ENCODE measurements around the gene PRKN. TPM values are rescaled to one million over a fixed set of nuclear protein-coding genes. Genes with fewer than 3 reads are reported as not detected.

PRKN gene
- total RNA-seq, 2 donors from 2014 or later, result 6.7 to 8.2 TPM

DNA sequence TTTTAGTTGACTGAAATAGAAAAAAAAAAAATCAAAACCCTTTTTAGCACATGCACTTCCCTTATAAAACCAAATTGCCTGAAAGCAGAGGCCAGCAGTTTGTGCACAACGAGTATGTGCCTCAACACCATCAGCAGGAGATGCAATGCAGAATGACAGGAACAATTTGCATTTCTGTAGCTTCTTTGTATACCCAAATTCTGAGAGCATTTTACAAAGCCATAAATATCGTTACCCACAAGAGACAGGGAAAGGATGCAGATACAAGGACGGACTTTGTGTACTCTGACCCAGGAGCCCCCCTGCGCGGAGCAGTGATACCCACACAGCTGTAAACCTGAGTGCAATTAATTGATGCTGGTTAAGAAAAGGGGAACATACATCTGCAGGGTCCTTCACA is 285.6 kb downstream of the PRKN start:
- WGBS, 2 donors, result 80 to 82% methylated on average over 5 of the region's 5 CpGs
- intact Hi-C loops (cut with DNase I), result no loop called here
- H3K4me1 ChIP-seq, result peaks cover 6% of the 10 kb centered on the region
- H3K27ac ChIP-seq, result no peak overlapping the region
- TF ChIP-seq, protein P1, sequence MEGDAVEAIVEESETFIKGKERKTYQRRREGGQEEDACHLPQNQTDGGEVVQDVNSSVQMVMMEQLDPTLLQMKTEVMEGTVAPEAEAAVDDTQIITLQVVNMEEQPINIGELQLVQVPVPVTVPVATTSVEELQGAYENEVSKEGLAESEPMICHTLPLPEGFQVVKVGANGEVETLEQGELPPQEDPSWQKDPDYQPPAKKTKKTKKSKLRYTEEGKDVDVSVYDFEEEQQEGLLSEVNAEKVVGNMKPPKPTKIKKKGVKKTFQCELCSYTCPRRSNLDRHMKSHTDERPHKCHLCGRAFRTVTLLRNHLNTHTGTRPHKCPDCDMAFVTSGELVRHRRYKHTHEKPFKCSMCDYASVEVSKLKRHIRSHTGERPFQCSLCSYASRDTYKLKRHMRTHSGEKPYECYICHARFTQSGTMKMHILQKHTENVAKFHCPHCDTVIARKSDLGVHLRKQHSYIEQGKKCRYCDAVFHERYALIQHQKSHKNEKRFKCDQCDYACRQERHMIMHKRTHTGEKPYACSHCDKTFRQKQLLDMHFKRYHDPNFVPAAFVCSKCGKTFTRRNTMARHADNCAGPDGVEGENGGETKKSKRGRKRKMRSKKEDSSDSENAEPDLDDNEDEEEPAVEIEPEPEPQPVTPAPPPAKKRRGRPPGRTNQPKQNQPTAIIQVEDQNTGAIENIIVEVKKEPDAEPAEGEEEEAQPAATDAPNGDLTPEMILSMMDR (IDR thresholded peaks at IDR 0.05), result no peak
- TF ChIP-seq POLR2A (IDR thresholded peaks at IDR 0.05), result no peak
- DNase-seq (no peak), ATAC-seq (no peak)
- H3K27me3 ChIP-seq, result no peaks in the 10 kb centered on the region
- no peaks in the 10 kb centered on the region for H3K9me3 ChIP-seq
- no peak overlapping the region for H3K4me3 ChIP-seq
- no peaks in the 10 kb centered on the region for H3K36me3 ChIP-seq (replicated peaks in 1 of 2; ENCODE audit: insufficient read depth in 1 of 2, low read depth in 2 of 2)

DNA sequence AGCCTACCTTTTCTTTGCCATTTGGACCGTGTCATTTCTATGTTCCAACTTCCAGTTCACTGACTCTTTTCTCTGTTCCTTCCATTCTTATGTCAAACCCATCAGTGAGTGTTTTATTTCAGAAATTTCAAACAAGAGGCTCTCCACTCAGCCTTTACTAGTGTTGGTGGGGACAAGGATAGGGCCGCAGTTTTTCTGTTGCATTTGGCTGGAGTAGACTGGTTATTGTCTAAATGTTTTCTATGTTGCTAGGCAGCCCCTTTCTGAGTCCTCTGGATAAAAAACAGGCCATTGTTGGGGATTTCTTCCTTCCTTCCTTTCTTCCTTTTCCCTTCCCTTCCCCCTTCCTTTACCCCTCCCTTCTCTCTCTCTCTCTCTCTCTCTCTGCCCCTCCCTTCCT is 288.6 kb downstream of the PRKN start:
- 86 to 91% methylated on average over 2 of the region's 2 CpGs for WGBS, 2 donors

GRCh38 chr6:162435071-162435470 is 292.5 kb downstream of the PRKN start:
- Histone ChIP-seq H3K36me3 (replicated peaks in 1 of 2; ENCODE audit: insufficient read depth in 1 of 2, low read depth in 2 of 2) (no peaks in the 10 kb centered on the region), H3K27me3 (no peaks in the 10 kb centered on the region), H3K4me1 (no peaks in the 10 kb centered on the region), H3K4me3 (no peak overlapping the region), H3K27ac (no peak overlapping the region), H3K9me3 (no peaks in the 10 kb centered on the region)
- TF ChIP-seq POLR2A (IDR thresholded peaks at IDR 0.05), result no peak
- TF ChIP-seq, protein P1 (IDR thresholded peaks at IDR 0.05), result no peak
- DNase-seq, result no peak
- intact Hi-C loops (cut with DNase I), result no loop called here
- ATAC-seq, result no peak

More for the DNA sequence above, 288.6 kb downstream of the PRKN start:
- H3K9me3 ChIP-seq, result no peaks in the 10 kb centered on the region
- H3K36me3 ChIP-seq (replicated peaks in 1 of 2; ENCODE audit: insufficient read depth in 1 of 2, low read depth in 2 of 2), result no peaks in the 10 kb centered on the region
- TF ChIP-seq POLR2A (IDR thresholded peaks at IDR 0.05), result no peak
- TF ChIP-seq, protein P1 (IDR thresholded peaks at IDR 0.05), result no peak
- H3K27me3 ChIP-seq, result no peaks in the 10 kb centered on the region
- intact Hi-C loops (cut with DNase I), result no loop called here
- ATAC-seq, result no peak
- no peak overlapping the region for H3K27ac ChIP-seq
- DNase-seq, result no peak
- H3K4me3 ChIP-seq, result no peak overlapping the region
- H3K4me1 ChIP-seq, result peaks cover 6% of the 10 kb centered on the region

DNA sequence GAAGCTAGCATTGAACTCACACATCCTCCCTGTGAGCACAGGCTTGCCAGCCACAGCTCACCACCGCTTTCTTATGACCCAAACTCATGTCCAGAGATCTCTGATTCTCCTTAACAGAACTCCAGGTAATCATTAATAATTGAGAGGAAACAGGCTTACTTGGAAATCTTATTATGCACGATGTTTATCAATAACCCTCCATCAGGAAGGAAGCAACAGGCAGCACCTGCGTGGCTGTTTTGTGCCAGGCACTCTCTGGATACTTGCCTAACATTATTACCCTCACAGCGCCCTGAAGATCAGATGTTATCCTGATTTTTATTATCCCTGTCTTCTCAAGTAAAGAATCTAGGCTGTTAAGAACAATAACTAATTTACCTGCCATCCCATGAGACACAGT is 306.6 kb downstream of the PRKN start:
- no peaks in the 10 kb centered on the region for H3K9me3 ChIP-seq
- no peaks in the 10 kb centered on the region for H3K36me3 ChIP-seq (replicated peaks in 1 of 2; ENCODE audit: insufficient read depth in 1 of 2, low read depth in 2 of 2)
- intact Hi-C loops (cut with DNase I), result no loop called here
- H3K4me1 ChIP-seq, result no peaks in the 10 kb centered on the region
- no peak for TF ChIP-seq POLR2A (IDR thresholded peaks at IDR 0.05)
- TF ChIP-seq, protein P1 (IDR thresholded peaks at IDR 0.05), result no peak
- no peaks in the 10 kb centered on the region for H3K27me3 ChIP-seq
- H3K27ac ChIP-seq, result no peak overlapping the region
- 60 to 65% methylated on average over 4 of the region's 4 CpGs for WGBS, 2 donors
- no peak for ATAC-seq
- no peak overlapping the region for H3K4me3 ChIP-seq
- DNase-seq, result no peak

DNA sequence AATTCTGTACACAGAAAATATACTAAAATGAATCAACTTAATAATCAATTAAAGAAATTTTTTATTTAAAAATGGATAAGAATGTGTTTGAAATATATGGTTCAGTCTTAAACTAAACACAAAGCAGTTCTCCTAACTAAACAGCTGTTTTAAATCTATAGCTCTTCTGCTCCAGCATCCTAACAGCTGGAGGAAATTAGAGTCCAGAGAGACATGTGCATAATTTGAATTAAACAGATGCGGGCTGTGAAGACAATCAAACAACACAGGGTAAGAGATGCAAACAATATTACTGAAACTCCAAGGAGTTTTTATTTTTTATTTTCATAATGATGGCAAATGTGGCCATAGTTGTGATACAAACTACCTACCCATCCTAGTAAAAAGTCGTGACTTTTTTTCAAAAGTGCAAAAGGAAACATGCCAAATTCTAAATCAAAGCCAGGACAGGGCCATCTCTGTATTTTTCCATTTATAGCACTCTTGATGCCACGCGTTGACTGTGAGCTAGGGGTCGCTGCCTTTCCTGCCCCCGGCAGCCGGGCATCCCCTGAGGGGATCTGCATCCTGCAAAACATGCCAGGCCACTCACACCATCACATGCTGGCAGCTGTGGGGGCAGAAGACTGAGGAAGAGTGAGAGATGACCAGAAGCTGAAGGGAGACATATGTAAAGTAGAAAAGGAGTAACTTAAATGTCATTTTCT is 310.6 kb downstream of the PRKN start:
- WGBS, 2 donors, result 80 to 81% methylated on average over 7 of the region's 7 CpGs
- H3K9me3 ChIP-seq, result no peaks in the 10 kb centered on the region
- no peak overlapping the region for H3K27ac ChIP-seq
- H3K36me3 ChIP-seq (replicated peaks in 1 of 2; ENCODE audit: insufficient read depth in 1 of 2, low read depth in 2 of 2), result no peaks in the 10 kb centered on the region
- no peak overlapping the region for H3K4me3 ChIP-seq
- DNase-seq (no peak), ATAC-seq (no peak)
- no peaks in the 10 kb centered on the region for H3K27me3 ChIP-seq
- TF ChIP-seq POLR2A (IDR thresholded peaks at IDR 0.05), result no peak
- TF ChIP-seq, protein P1 (IDR thresholded peaks at IDR 0.05), result no peak
- H3K4me1 ChIP-seq, result no peaks in the 10 kb centered on the region
- intact Hi-C loops (cut with DNase I), result no loop called here
